ENCODE measurements around the gene WDR27.

Gene WDR27

DNA sequence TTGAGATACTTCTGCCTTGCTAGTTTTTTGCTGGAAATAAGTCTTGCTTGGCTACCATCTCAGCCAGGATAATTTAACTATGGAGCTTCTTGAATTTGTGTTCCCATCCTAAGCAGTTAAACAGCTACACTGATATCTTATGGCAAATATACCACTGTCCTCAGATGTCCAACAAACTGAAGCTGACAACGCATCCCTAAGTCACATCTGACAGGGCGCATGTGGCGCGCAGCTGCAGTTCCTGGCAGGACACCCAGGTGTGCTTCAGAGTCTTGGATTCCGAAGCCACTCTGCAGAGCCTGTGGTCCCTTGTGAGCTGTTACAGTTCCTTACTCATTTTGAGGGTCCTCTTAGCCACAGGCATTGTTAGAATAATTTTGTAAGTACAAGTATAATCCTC is 127.9 kb downstream of the WDR27 start:
- Mint-ChIP-seq H3K36me3 (ENCODE audit: insufficient read depth) (peaks cover 2% of the 10 kb centered on the region), H3K27me3 (no peaks in the 10 kb centered on the region), H3K4me1 (no peaks in the 10 kb centered on the region), H3K9me3 (no peaks in the 10 kb centered on the region), H3K27ac (ENCODE audit: low read depth) (no peak overlapping the region), H3K4me3 (no peak overlapping the region)
- DNase-seq (ENCODE audit: low spot score in 2 of 2) (no peak), ATAC-seq (replicated peaks; ENCODE audit: extremely low read depth, poor library complexity, severe bottlenecking) (no peak)

DNA sequence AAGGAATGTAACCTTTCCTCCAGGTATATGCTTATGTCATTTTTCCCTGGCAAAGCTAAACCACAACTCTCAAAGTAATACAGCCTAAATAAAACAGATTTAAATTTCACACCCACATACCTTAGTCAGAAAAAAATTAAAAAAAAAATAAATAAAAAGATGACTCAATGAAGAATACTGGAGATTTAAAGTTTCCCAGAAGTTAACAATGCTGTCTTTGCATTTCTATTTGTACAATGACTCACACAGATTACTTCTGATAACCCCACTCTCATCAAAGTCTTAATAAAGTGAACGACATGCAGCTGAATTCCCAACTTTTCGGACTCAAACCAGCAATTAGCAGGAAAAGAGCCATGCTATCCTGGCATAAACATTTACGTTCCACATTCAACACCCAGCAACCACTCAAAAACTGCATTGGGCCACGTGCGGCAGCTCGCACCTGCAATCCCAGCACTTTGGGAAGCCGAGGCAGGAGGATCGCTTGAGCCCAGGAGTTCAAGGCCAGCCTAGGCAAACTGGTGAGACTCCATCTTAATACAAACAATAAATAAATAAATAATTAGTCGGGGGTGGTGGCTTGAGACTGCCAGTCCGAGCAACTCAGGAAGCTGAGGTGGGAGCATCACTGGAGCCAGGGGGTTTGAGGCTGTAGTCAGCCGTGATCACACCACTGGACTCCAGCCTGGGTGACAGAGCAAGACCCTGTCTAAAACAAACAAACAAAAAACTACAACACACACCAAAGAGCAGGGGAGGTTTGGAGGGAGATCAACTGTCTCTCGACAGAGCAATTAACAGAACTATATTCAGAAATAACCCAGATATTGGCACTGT is 130.5 kb downstream of the WDR27 start:
- H3K27me3 Mint-ChIP-seq, result no peaks in the 10 kb centered on the region
- H3K9me3 Mint-ChIP-seq, result no peaks in the 10 kb centered on the region
- no peaks in the 10 kb centered on the region for H3K4me1 Mint-ChIP-seq
- peaks cover 2% of the 10 kb centered on the region for H3K36me3 Mint-ChIP-seq (ENCODE audit: insufficient read depth)
- no peak for ATAC-seq (replicated peaks; ENCODE audit: extremely low read depth, poor library complexity, severe bottlenecking)
- H3K27ac Mint-ChIP-seq (ENCODE audit: low read depth), result no peak overlapping the region
- no peak overlapping the region for H3K4me3 Mint-ChIP-seq
- no peak for DNase-seq (ENCODE audit: low spot score in 2 of 2)

DNA sequence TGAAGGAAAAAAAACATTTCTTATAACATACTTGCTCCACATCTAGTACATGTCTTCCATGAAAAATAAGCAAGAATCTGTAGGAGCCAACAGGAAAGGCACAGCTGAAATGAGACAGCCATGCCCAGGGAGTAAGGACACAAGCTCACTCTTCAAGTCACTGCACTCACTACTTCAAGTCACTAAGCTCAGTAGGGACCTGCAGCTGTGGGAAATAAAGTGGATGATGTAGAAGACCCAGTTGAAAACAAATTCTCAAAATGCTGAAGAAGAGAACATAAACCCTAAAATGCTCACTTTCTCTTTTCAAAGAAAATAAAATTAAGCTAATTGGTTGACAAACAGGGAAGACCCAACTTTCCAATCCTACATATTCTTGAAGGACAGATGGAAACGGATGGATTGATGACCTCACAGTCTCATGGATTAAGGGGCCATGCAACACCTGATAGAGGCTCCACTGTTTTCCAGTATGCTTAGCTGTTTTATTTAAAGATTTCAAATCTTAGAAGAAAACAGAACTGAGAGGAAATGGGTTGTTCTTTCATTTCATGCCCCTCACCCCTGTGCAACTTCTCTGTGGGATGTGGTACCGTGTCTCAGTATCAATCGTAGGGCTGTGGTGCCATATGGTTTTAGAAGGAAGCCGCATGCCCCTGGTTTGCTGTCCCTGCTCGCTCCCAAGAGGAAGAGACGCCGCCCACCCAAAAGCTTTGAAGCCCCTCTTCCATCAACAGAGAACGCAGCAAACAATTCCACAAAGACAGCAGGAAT is 133.3 kb downstream of the WDR27 start:
- no peak for DNase-seq (ENCODE audit: low spot score in 2 of 2)
- H3K36me3 Mint-ChIP-seq (ENCODE audit: insufficient read depth), result peaks cover 2% of the 10 kb centered on the region
- ATAC-seq (replicated peaks; ENCODE audit: extremely low read depth, poor library complexity, severe bottlenecking), result no peak
- no peak overlapping the region for H3K27ac Mint-ChIP-seq (ENCODE audit: low read depth)
- H3K4me3 Mint-ChIP-seq, result no peak overlapping the region
- H3K27me3 Mint-ChIP-seq, result no peaks in the 10 kb centered on the region
- no peaks in the 10 kb centered on the region for H3K9me3 Mint-ChIP-seq
- no peaks in the 10 kb centered on the region for H3K4me1 Mint-ChIP-seq

DNA sequence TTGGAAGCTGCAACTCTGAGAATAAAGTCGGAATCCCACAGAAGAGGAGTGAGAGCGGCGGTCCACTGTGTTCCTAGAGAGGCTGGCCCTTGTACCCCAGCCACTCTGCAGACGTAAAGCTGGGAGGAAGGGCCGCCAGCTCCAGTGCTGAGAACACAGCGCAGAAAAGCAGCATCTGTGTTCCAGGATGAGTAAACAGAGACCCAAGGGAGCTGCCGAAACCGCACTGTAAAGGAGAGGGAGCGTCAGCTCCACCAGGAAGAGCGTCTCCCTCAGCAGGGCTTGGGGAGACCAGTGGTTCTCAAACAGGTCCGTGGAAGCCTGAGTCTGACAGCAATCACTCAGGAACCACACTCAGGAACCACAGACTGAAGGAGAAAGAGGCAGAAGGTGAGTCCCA is 134.0 kb downstream of the WDR27 start:
- no peaks in the 10 kb centered on the region for H3K9me3 Mint-ChIP-seq
- DNase-seq (ENCODE audit: low spot score in 2 of 2) (no peak), ATAC-seq (replicated peaks; ENCODE audit: extremely low read depth, poor library complexity, severe bottlenecking) (no peak)
- peaks cover 2% of the 10 kb centered on the region for H3K36me3 Mint-ChIP-seq (ENCODE audit: insufficient read depth)
- H3K27me3 Mint-ChIP-seq, result no peaks in the 10 kb centered on the region
- no peak overlapping the region for H3K4me3 Mint-ChIP-seq
- H3K4me1 Mint-ChIP-seq, result peaks cover under 1% of the 10 kb centered on the region
- no peak overlapping the region for H3K27ac Mint-ChIP-seq (ENCODE audit: low read depth)

DNA sequence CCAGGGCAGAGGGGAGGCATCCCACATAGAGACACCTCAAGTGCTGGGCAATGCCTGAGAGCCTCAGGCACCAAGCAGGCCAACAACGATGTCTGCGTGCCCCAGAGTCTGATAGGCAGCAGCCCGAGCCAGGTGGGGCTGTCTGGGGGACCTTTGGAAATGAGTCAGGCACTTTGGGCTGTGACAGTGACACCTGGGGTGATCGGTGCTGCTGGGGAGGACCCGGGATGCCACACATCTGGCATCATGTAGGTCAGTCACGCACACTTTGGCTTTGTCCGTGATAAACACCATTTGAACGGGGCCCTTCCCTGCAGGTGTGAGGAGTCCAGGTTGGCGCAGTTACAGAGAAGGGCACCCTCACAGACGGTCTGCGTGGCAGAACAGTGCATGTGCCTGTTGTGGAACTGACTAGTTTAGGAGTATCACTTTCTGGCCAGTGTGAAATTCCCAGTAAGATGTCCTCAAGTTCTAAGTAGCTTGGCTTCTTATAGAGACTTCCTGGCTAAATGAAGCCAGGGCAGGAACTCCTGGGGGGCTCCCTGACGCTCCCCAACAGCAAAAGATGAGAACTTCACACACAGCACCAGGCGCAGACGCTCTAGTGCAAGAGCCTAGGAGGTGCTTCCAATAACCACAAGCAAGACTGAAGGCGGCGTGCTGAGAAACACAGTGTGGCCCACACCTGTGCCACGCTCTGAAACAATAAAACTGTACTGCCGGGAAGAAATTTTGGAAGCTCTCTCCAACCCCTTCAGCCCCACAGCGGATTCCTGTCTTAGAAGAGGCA is 134.7 kb downstream of the WDR27 start:
- Mint-ChIP-seq H3K27me3 (no peaks in the 10 kb centered on the region), H3K4me1 (peaks cover 6% of the 10 kb centered on the region), H3K27ac (ENCODE audit: low read depth) (no peak overlapping the region), H3K36me3 (ENCODE audit: insufficient read depth) (peaks cover 2% of the 10 kb centered on the region), H3K4me3 (no peak overlapping the region), H3K9me3 (no peaks in the 10 kb centered on the region)
- ATAC-seq (replicated peaks; ENCODE audit: extremely low read depth, poor library complexity, severe bottlenecking), result no peak
- no peak for DNase-seq (ENCODE audit: low spot score in 2 of 2)

DNA sequence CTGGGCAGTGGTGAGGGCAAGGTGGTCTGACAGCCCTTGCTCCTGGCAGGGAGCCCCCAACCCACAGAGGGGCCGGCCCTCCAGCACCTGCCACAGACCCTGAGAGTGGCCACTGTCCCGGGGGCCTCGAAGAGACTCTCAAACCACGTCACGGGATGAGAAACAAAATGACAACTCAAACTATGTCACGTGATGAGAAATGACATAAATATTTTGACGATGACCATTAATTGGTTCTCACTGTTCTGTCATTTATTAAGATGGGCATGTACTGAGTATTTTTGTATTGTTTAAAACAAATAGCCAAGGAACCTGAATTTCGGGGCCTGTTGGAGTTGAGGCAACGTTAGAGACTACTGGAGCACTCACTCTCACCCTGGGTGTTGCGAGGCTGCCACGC is 135.5 kb downstream of the WDR27 start:
- Mint-ChIP-seq H3K27me3 (no peaks in the 10 kb centered on the region), H3K4me3 (no peak overlapping the region), H3K9me3 (no peaks in the 10 kb centered on the region), H3K36me3 (ENCODE audit: insufficient read depth) (peaks cover 3% of the 10 kb centered on the region), H3K4me1 (peaks cover 6% of the 10 kb centered on the region), H3K27ac (ENCODE audit: low read depth) (no peak overlapping the region)
- ATAC-seq (replicated peaks; ENCODE audit: extremely low read depth, poor library complexity, severe bottlenecking) (no peak), DNase-seq (ENCODE audit: low spot score in 2 of 2) (no peak)

DNA sequence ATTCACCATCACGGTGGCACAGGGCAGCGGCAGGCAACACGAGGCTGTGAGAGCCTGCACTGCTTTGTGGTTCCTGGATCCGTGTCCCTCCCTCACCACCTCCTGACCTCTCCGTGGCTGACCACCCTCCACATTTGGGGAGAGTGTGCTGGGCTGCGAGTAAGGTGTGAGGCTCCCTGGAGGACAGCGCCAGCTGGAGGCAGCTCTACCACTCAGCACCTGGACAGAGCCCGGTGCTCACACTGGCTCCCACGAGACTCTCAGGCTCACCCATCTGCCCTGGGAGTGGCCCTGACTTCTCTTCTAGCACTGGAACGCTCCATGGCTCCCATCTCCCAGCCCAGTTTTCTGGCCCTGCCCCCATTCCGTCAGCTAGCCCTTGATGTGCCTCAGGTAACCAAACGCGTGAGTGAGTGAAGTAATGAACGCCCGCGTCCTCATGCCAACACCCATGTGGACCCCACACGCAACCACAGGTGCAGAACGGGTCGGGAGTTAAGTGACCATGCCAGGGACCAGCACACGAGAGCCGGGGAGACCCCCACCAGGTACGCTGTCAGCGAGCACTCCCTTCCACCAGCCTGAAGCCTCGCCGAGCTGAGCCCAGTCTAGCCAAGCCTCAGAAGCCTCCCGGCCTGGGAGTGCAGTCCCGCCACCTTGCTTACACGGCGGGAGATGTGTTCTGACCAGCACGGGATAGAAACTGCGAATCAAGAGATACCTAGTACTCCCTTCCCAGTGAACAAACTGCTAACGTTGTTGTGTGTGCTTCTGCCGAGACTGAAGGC is 137.2 kb downstream of the WDR27 start:
- H3K4me1 Mint-ChIP-seq, result peaks cover 6% of the 10 kb centered on the region
- peaks cover 2% of the 10 kb centered on the region for H3K36me3 Mint-ChIP-seq (ENCODE audit: insufficient read depth)
- H3K27me3 Mint-ChIP-seq, result no peaks in the 10 kb centered on the region
- no peak overlapping the region for H3K4me3 Mint-ChIP-seq
- no peak overlapping the region for H3K27ac Mint-ChIP-seq (ENCODE audit: low read depth)
- no peaks in the 10 kb centered on the region for H3K9me3 Mint-ChIP-seq
- DNase-seq (ENCODE audit: low spot score in 2 of 2) (no peak), ATAC-seq (replicated peaks; ENCODE audit: extremely low read depth, poor library complexity, severe bottlenecking) (no peak)

DNA sequence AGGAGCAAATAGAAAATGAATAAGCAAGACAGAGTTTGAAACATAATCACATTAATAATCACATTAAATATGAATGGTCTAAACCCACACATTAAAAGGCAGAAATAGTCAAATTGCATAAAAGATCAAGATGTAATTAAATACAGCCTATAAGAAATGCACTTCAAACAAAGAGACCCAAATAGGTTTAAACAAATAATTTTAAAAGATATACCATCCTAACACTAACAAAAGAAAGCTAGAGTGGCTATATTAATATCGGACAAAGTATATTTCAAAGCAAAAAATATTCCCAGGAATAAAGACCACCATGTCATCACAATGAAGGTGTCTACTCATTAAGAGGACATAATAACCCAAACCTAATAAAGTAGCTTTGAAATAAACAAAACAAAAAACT is 140.2 kb downstream of the WDR27 start:
- H3K27me3 Mint-ChIP-seq, result no peaks in the 10 kb centered on the region
- no peak overlapping the region for H3K27ac Mint-ChIP-seq (ENCODE audit: low read depth)
- no peaks in the 10 kb centered on the region for H3K9me3 Mint-ChIP-seq
- DNase-seq (ENCODE audit: low spot score in 2 of 2), result no peak
- H3K4me3 Mint-ChIP-seq, result no peak overlapping the region
- peaks cover 13% of the 10 kb centered on the region for H3K4me1 Mint-ChIP-seq
- peaks cover 2% of the 10 kb centered on the region for H3K36me3 Mint-ChIP-seq (ENCODE audit: insufficient read depth)
- no peak for ATAC-seq (replicated peaks; ENCODE audit: extremely low read depth, poor library complexity, severe bottlenecking)

DNA sequence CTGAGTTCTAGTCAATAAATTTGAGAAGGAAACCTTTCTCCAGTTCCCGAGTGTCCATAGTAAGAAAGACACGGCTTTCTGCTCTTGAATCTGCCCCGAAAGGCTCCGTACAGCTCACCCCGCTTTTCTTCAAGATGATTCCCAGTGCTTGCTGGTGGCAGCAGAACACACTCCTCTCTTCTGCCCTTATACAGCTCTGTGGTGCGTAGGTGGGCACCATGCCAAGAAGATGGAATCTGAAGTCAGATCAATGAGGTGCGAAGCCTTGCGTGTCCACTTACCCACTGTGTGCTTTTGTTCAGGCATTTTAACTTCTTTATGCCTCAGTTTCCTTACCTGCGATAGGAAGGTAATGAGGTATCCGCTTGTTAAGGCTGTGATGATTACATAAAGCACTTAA is 142.2 kb downstream of the WDR27 start:
- H3K4me3 Mint-ChIP-seq, result no peak overlapping the region
- no peaks in the 10 kb centered on the region for H3K9me3 Mint-ChIP-seq
- peaks cover 21% of the 10 kb centered on the region for H3K4me1 Mint-ChIP-seq
- ATAC-seq (replicated peaks; ENCODE audit: extremely low read depth, poor library complexity, severe bottlenecking), result no peak
- no peak for DNase-seq (ENCODE audit: low spot score in 2 of 2)
- H3K27ac Mint-ChIP-seq (ENCODE audit: low read depth), result no peak overlapping the region
- peaks cover 2% of the 10 kb centered on the region for H3K36me3 Mint-ChIP-seq (ENCODE audit: insufficient read depth)
- H3K27me3 Mint-ChIP-seq, result no peaks in the 10 kb centered on the region

DNA sequence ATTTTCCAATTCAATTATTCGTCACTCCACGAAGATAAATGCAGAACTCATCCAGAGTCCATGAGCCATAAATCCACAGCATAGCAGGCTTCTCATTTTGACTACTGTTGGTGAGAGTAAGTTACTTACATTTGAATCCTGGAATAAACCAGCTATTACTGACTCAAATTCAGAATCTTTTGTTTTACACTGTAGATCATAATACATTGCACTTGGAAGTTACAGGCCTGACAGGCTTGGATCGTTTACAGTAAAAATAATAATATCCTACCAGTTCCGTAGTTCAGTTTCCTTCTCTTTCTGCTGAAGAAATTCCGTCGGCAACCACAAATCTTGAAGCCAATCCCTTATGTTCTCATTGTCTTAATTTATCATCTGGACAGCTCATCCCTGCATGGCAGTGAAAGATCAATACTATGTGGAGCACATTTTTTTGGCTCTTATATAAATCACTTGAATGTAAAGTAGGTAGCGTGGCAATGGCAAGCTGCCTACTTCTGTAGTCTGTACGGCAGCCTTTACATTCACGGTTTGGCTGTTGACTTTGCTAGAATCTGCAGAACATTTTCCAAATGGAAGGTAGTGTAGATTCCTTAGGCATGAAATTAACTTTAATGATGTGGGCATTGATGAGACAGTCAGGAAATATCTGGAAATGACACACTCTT is 142.9 kb downstream of the WDR27 start:
- no peaks in the 10 kb centered on the region for H3K27me3 Mint-ChIP-seq

DNA sequence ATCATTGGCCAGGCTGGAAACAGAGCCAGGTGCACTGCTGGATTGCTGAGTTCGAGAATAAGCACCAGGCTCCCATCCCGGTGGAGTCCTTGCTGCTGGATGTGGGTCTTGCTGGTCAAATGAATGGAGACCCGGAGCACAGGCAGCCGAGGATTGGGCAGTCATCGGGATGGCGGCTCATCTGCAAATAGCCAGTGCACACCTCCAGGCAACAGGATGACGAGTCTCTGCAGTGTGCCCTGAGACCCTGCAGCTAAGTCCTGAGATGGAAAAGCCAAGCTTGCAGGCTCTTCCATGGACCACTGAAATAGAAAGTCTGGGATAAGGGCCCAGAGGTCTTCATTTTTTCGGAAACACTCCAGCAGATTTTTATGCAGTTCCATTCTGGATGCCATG is 143.5 kb downstream of the WDR27 start:
- Mint-ChIP-seq H3K27ac (ENCODE audit: low read depth) (no peak overlapping the region), H3K4me3 (no peak overlapping the region), H3K9me3 (no peaks in the 10 kb centered on the region), H3K4me1 (peaks cover 21% of the 10 kb centered on the region), H3K27me3 (no peaks in the 10 kb centered on the region), H3K36me3 (ENCODE audit: insufficient read depth) (peaks cover 2% of the 10 kb centered on the region)
- ATAC-seq (replicated peaks; ENCODE audit: extremely low read depth, poor library complexity, severe bottlenecking) (no peak), DNase-seq (ENCODE audit: low spot score in 2 of 2) (no peak)

More for the DNA sequence above, 142.9 kb downstream of the WDR27 start:
- H3K9me3 Mint-ChIP-seq, result no peaks in the 10 kb centered on the region
- H3K36me3 Mint-ChIP-seq (ENCODE audit: insufficient read depth), result peaks cover 2% of the 10 kb centered on the region
- H3K27ac Mint-ChIP-seq (ENCODE audit: low read depth), result no peak overlapping the region
- H3K4me1 Mint-ChIP-seq, result peaks cover 21% of the 10 kb centered on the region
- ATAC-seq (replicated peaks; ENCODE audit: extremely low read depth, poor library complexity, severe bottlenecking) (no peak), DNase-seq (ENCODE audit: low spot score in 2 of 2) (no peak)
- H3K4me3 Mint-ChIP-seq, result no peak overlapping the region

DNA sequence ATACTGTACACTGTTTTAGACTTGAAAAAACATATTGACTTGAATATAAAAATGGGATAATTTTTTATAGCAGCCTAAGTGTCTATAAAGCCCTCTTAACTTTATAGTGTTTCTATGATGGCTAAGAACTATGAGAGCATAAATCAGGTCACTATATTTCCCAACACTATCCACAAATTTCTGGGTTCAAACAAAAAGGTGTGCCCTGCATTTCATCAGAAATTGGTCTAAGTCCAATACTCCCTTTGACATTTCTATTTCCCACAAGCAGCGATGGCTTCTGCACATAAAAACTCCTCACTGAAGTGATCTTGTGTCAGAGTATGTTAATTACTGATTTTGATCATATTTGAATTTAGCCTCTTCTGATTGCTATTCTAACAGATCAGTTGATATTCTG is 143.9 kb downstream of the WDR27 start:
- ATAC-seq (replicated peaks; ENCODE audit: extremely low read depth, poor library complexity, severe bottlenecking) (no peak), DNase-seq (ENCODE audit: low spot score in 2 of 2) (no peak)
- Mint-ChIP-seq H3K27me3 (no peaks in the 10 kb centered on the region), H3K27ac (ENCODE audit: low read depth) (no peak overlapping the region), H3K9me3 (no peaks in the 10 kb centered on the region), H3K4me1 (peaks cover 21% of the 10 kb centered on the region), H3K36me3 (ENCODE audit: insufficient read depth) (peaks cover 2% of the 10 kb centered on the region), H3K4me3 (no peak overlapping the region)

All from central memory CD8-positive, alpha-beta T cell (primary cell).